Suprapubic skin (tissue), 4 donors: Measurements from ENCODE around the gene GRB10. TPM values are rescaled to one million over a fixed set of nuclear protein-coding genes. Genes with fewer than 3 reads are reported as not detected.

Experiments
- DNase-seq, 2 donors: peaks; one replicate each; pipeline ENCODE4 v3.0.0-alpha.2; 2019; ENCODE audit warnings: low spot score in 2 of 2
- H3K27ac ChIP-seq: fragments of 200-600 bp; sonication (generic); one replicate; pipeline ENCODE4 v1.5.1; 2019
- H3K27me3 ChIP-seq: fragments of 200-600 bp; sonication (generic); one replicate; pipeline ENCODE4 v1.5.1; 2019
- H3K36me3 ChIP-seq: fragments of 200-600 bp; sonication (generic); one replicate; pipeline ENCODE4 v1.5.1; 2019
- H3K4me1 ChIP-seq: fragments of 200-600 bp; sonication (generic); one replicate; pipeline ENCODE4 v1.5.1; 2019
- H3K4me3 ChIP-seq: fragments of 200-600 bp; sonication (generic); one replicate; pipeline ENCODE4 v1.5.1; 2019; ENCODE audit warnings: mild to moderate bottlenecking
- H3K9me3 ChIP-seq: fragments of 200-600 bp; sonication (generic); one replicate; pipeline ENCODE4 v1.5.1; 2019
- EP300 ChIP-seq: sonication (generic); formaldehyde crosslinking; IDR thresholded peaks from one replicate; pipeline ENCODE4 v1.6.1; 2017; ENCODE audit warnings: antibody characterized with exemption
- POLR2A ChIP-seq, 2 donors: fragments of 450-650 bp; IDR thresholded peaks; one replicate each; pipeline ENCODE4 v1.6.1; 2017; ENCODE audit warnings: antibody characterized with exemption in 2 of 2, mild to moderate bottlenecking in 2 of 2, moderate library complexity in 2 of 2
- POLR2AphosphoS5 ChIP-seq, 3 donors: sonication (generic); formaldehyde crosslinking; IDR thresholded peaks; one replicate each; pipeline ENCODE4 v1.6.1; 2017; ENCODE audit warnings: antibody characterized with exemption in 3 of 3
- WGBS: methylation state at CpG from one replicate; pipeline ENCODE4 v1.1.5; 2018; 5-methylcytosine and 5-hydroxymethylcytosine counted together
- total RNA-seq, 4 donors: library from RNA; depleted of rRNA; stranded (reverse); fragments of >200 nt; gene quantifications; one replicate each; pipeline ENCODE4 v1.1.0, GENCODE V29; 2016
- TF ChIP-seq, protein P1 (sequence below), 2 donors: fragments of 200-600 bp in 1 of 2; fragments of 450-650 bp in 1 of 2; sonication (generic) in 1 of 2; IDR thresholded peaks; one replicate each; pipeline ENCODE4 v1.5.1; 2016 to 2019; ENCODE audit warnings: antibody characterized with exemption in 2 of 2, mild to moderate bottlenecking in 1 of 2, moderate library complexity in 1 of 2

GRB10 gene
- total RNA-seq, 4 donors from 2014 or later: 7.8 to 56.2 (median 11.5) TPM

DNA sequence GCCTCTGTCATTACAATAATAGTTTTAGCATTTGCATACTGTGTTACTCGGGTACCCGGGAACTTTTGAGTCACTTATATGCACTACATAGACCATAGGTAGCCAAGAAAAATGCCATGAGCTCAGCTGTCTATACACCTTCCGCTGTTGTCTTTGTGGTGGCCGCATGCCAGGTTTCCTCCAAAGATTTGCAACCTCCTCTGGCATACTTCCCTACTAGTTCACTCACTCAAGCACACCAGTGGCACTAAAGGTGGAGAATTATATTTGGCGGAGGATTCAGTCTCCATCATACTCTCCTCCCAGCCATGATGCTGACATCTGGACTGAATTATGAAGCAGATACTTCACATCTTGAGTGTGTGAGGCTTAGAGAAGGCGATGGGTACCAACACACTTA, 35.6 kb upstream of the GRB10 start:
- Histone ChIP-seq H3K36me3 (no peaks in the 10 kb centered on the region), H3K27ac (no peak overlapping the region), H3K27me3 (no peaks in the 10 kb centered on the region), H3K9me3 (no peaks in the 10 kb centered on the region), H3K4me1 (no peaks in the 10 kb centered on the region), H3K4me3 (no peak overlapping the region)
- WGBS: 52% methylated on average over 6 of the region's 6 CpGs
- DNase-seq: no peak
- TF ChIP-seq POLR2A (IDR thresholded peaks at IDR 0.05): no peak
- TF ChIP-seq POLR2AphosphoS5 (IDR thresholded peaks at IDR 0.05): no peak
- TF ChIP-seq, protein P1, sequence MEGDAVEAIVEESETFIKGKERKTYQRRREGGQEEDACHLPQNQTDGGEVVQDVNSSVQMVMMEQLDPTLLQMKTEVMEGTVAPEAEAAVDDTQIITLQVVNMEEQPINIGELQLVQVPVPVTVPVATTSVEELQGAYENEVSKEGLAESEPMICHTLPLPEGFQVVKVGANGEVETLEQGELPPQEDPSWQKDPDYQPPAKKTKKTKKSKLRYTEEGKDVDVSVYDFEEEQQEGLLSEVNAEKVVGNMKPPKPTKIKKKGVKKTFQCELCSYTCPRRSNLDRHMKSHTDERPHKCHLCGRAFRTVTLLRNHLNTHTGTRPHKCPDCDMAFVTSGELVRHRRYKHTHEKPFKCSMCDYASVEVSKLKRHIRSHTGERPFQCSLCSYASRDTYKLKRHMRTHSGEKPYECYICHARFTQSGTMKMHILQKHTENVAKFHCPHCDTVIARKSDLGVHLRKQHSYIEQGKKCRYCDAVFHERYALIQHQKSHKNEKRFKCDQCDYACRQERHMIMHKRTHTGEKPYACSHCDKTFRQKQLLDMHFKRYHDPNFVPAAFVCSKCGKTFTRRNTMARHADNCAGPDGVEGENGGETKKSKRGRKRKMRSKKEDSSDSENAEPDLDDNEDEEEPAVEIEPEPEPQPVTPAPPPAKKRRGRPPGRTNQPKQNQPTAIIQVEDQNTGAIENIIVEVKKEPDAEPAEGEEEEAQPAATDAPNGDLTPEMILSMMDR (IDR thresholded peaks at IDR 0.05): no peak
- no peak for TF ChIP-seq EP300

DNA sequence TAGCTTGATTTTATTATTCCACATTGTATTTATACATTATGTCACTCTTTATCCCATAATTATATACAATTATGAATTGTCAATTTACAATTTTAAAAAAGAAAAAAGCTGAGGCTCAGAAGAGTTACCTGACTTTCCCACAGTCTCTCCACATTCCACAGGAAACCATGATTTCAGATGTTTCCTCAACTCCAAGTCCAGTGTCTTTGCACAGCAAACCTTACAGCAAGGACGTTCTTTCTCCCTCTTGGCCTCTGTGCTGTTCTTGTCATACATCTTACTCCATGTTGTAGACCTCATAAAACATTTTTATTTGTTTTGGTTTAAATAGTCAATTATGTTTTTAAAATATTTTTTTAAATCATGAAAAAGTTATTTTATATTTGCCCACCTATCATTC, 34.9 kb upstream of the GRB10 start:
- 70% methylated on average over 1 of the region's 1 CpG for WGBS
- H3K4me3 ChIP-seq: no peak overlapping the region
- no peaks in the 10 kb centered on the region for H3K9me3 ChIP-seq
- TF ChIP-seq, protein P1 (IDR thresholded peaks at IDR 0.05): no peak
- TF ChIP-seq EP300 (no peak), POLR2AphosphoS5 (IDR thresholded peaks at IDR 0.05) (no peak), POLR2A (IDR thresholded peaks at IDR 0.05) (no peak)
- no peaks in the 10 kb centered on the region for H3K27me3 ChIP-seq
- peaks cover 3% of the 10 kb centered on the region for H3K4me1 ChIP-seq
- no peak for DNase-seq
- H3K36me3 ChIP-seq: no peaks in the 10 kb centered on the region
- no peak overlapping the region for H3K27ac ChIP-seq

DNA sequence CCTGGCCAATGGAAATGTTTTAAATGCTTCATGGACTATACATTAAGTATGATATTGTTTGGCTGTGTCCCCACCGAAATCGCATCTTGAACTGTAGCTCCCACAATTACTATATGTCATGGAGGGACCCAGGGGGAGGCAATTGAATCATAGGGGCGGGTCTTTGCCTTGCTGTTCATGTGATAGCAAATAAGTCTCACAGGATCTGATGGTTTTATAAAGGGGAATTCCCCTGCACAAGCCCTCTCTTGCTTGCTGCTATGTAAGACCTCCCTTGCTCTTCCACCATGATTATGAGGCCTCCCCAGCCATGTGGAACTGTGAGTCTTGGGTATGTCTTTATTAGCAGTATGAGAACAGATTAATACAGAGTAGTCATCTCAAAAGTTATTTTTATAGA, 32.4 kb upstream of the GRB10 start:
- DNase-seq: peak in 1 of 2 donors; percentile 34
- no peak for TF ChIP-seq POLR2A (IDR thresholded peaks at IDR 0.05)
- TF ChIP-seq EP300: no peak
- no peak for TF ChIP-seq POLR2AphosphoS5 (IDR thresholded peaks at IDR 0.05)
- TF ChIP-seq, protein P1 (IDR thresholded peaks at IDR 0.05): no peak
- WGBS: 86% methylated on average over 3 of the region's 3 CpGs
- no peak overlapping the region for H3K27ac ChIP-seq
- no peaks in the 10 kb centered on the region for H3K36me3 ChIP-seq
- no peaks in the 10 kb centered on the region for H3K27me3 ChIP-seq
- no peak overlapping the region for H3K4me3 ChIP-seq
- peaks cover 5% of the 10 kb centered on the region for H3K4me1 ChIP-seq
- H3K9me3 ChIP-seq: no peaks in the 10 kb centered on the region

DNA sequence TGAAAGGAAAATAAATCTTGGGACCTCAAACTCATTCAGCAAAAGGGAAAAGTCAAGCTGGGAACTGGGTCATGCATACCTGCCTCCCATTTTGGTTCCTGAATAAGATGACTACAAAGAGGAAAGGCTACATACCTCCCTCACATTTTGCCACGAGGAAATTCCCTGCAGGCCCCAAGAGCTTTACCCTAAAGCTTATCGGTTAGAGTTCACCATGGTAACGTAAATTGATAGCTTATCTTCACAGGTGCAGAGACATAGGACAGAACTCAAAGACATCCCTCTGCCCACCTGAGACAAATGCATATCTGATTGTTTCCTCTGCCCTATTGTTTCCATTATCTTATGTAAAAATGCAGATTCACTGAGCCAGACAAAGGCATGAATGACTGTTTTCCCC, 31.5 kb upstream of the GRB10 start:
- Histone ChIP-seq H3K4me1 (peaks cover 5% of the 10 kb centered on the region), H3K4me3 (no peak overlapping the region), H3K27me3 (no peaks in the 10 kb centered on the region), H3K36me3 (no peaks in the 10 kb centered on the region), H3K27ac (no peak overlapping the region), H3K9me3 (no peaks in the 10 kb centered on the region)
- 64% methylated on average over 3 of the region's 3 CpGs for WGBS
- no peak for DNase-seq
- no peak for TF ChIP-seq POLR2AphosphoS5 (IDR thresholded peaks at IDR 0.05)
- no peak for TF ChIP-seq POLR2A (IDR thresholded peaks at IDR 0.05)
- TF ChIP-seq, protein P1 (IDR thresholded peaks at IDR 0.05): no peak
- TF ChIP-seq EP300: no peak

DNA sequence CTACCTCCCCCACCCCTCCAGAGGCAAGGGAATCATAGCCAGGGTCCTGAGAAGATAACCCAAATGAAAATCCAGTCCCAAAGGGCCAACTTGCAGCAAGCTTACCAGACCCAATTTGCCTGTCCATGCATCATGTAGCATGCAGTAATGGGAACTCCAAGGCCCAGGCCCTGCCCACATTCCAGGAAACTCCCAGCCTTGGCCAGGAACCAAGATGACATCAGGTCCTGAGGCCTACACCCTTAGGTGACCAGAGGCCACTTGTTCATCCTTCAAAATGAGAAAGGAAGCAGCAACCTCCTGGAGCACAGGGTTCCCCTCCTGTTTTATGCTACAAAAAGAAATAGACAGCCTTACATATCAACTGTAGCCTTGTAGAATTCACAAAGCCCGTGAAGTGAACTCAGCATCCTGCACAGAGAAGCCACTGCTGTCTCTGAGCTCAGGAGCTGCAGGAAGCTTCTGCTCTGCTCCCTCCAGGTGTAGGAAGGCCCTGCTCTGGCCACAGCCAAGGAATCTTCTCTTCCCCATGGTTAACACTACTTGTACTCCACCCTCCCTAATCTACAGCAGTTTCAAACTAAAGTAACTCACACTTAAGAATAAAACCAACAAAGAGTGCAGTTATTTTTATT, 30.3 kb upstream of the GRB10 start:
- Histone ChIP-seq H3K36me3 (no peaks in the 10 kb centered on the region), H3K9me3 (no peaks in the 10 kb centered on the region), H3K4me1 (peaks cover 5% of the 10 kb centered on the region), H3K27ac (no peak overlapping the region), H3K27me3 (no peaks in the 10 kb centered on the region), H3K4me3 (no peak overlapping the region)
- 80% methylated on average over 1 of the region's 1 CpG for WGBS
- DNase-seq: peak in 1 of 2 donors; percentile 73
- TF ChIP-seq, protein P1 (IDR thresholded peaks at IDR 0.05): no peak
- TF ChIP-seq POLR2A (IDR thresholded peaks at IDR 0.05) (no peak), POLR2AphosphoS5 (IDR thresholded peaks at IDR 0.05) (no peak), EP300 (no peak)
